Neural cell (in vitro differentiated cells): ENCODE results near the gene PGAP6. TPM values are rescaled to one million over a fixed set of nuclear protein-coding genes. Genes with fewer than 3 reads are reported as not detected.
A peak's percentile ranks its signal among the peaks of the same experiment; 100 is the strongest.

Experiments used
- H2AFZ ChIP-seq: fragments of 200-600, 300-800 bp; sonication (generic), shearing (Covaris generic); 2 replicates; pipeline ENCODE4 v1.6.0; 2014; ENCODE audit warnings: low read depth, mild to moderate bottlenecking, antibody characterized with exemption, low read length, moderate library complexity
- H3F3A ChIP-seq: fragments of 200-600 bp; shearing (Covaris generic); 2 replicates; pipeline ENCODE4 v1.6.1; 2016; ENCODE audit warnings: mild to moderate bottlenecking, moderate library complexity, mixed read lengths, antibody characterized with exemption, low read length; ENCODE audit not compliant: insufficient read depth, poor library complexity, severe bottlenecking
- H3K27ac ChIP-seq: fragments of 200-600, 300-800 bp; sonication (generic), shearing (Covaris generic); 2 replicates; pipeline ENCODE4 v1.5.1; 2014; ENCODE audit warnings: mild to moderate bottlenecking, low read length, moderate library complexity
- H3K27me3 ChIP-seq: fragments of 300-800, 200-600 bp; sonication (generic), shearing (Covaris generic); 2 replicates; pipeline ENCODE4 v1.6.0; 2014; ENCODE audit warnings: mild to moderate bottlenecking, low read depth, low read length, moderate library complexity; ENCODE audit not compliant: insufficient read depth
- H3K36me3 ChIP-seq: fragments of 300-800, 200-600 bp; sonication (generic), shearing (Covaris generic); 2 replicates; pipeline ENCODE4 v1.5.1; 2014; ENCODE audit warnings: mild to moderate bottlenecking, antibody characterized with exemption, low read length, moderate library complexity; ENCODE audit not compliant: insufficient read depth
- H3K4me2 ChIP-seq: fragments of 300-800, 200-600 bp; sonication (generic), shearing (Covaris generic); 2 replicates; pipeline ENCODE4 v1.6.0; 2014; ENCODE audit warnings: mild to moderate bottlenecking, low read length
- H3K4me3 ChIP-seq: fragments of 300-800, 200-600 bp; sonication (generic), shearing (Covaris generic); 2 replicates; pipeline ENCODE4 v1.5.1; 2014; ENCODE audit warnings: mild to moderate bottlenecking, low read length, moderate library complexity
- H3K79me2 ChIP-seq: fragments of 200-600 bp; shearing (Covaris generic); replicated peaks from 2 replicates; pipeline ENCODE4 v1.6.0; 2014; ENCODE audit warnings: mild to moderate bottlenecking, low read length, moderate library complexity; ENCODE audit not compliant: insufficient read depth
- H3K9ac ChIP-seq: fragments of 300-800, 200-600 bp; sonication (generic), shearing (Covaris generic); 2 replicates; pipeline ENCODE4 v1.6.1; 2016; ENCODE audit warnings: mild to moderate bottlenecking, low read length, mixed read lengths
- H3K9me2 ChIP-seq: fragments of 200-600 bp; shearing (Covaris generic); 2 replicates; pipeline ENCODE4 v1.6.1; 2016; ENCODE audit warnings: mild to moderate bottlenecking, low read length, mixed read lengths; ENCODE audit not compliant: insufficient read depth
- H3K9me3 ChIP-seq: fragments of 200-600, 300-800 bp; sonication (generic), shearing (Covaris generic); 2 replicates; pipeline ENCODE4 v1.6.1; 2016; ENCODE audit warnings: mild to moderate bottlenecking, mixed run types, low read length, moderate library complexity, mixed read lengths
- H4K20me1 ChIP-seq: fragments of 200-600 bp; shearing (Covaris generic); 2 replicates; pipeline ENCODE4 v1.6.1; 2016; ENCODE audit warnings: mild to moderate bottlenecking, mixed run types; ENCODE audit not compliant: insufficient read depth
- EP300 ChIP-seq: fragments of 450-650 bp; conservative IDR thresholded peaks from 2 replicates; pipeline ENCODE4 v1.6.1; 2014; ENCODE audit warnings: antibody characterized with exemption, mild to moderate bottlenecking, moderate library complexity; ENCODE audit not compliant: poor library complexity, severe bottlenecking
- EZH2 ChIP-seq: fragments of 200-600, 300-800 bp; shearing (Covaris generic), sonication (generic); IDR thresholded peaks from 2 replicates; pipeline ENCODE4 v1.6.1; 2014; ENCODE audit warnings: antibody characterized with exemption, low read length, borderline replicate concordance, mild to moderate bottlenecking; ENCODE audit not compliant: insufficient read depth, poor library complexity, severe bottlenecking
- MXI1 ChIP-seq: fragments of 450-650 bp; conservative IDR thresholded peaks from 2 replicates; pipeline ENCODE4 v1.6.1; 2014; ENCODE audit warnings: antibody characterized with exemption, mild to moderate bottlenecking; ENCODE audit not compliant: poor library complexity, severe bottlenecking
- POLR2AphosphoS5 ChIP-seq: IDR thresholded peaks from 2 replicates; pipeline ENCODE4 v1.6.1; 2012
- RAD21 ChIP-seq: fragments of 450-650 bp; conservative IDR thresholded peaks from 2 replicates; pipeline ENCODE4 v1.6.1; 2014; ENCODE audit warnings: antibody characterized with exemption, mild to moderate bottlenecking, moderate library complexity
- SMC3 ChIP-seq: fragments of 450-650 bp; conservative IDR thresholded peaks from 2 replicates; pipeline ENCODE4 v1.6.1; 2014; ENCODE audit warnings: antibody characterized with exemption, mild to moderate bottlenecking, moderate library complexity; ENCODE audit not compliant: poor library complexity
- TAF1 ChIP-seq: IDR thresholded peaks from 2 replicates; pipeline ENCODE4 v1.6.1; 2012; ENCODE audit warnings: low read depth
- polyA plus RNA-seq: library from polyadenylated mRNA; depleted of rRNA; stranded (reverse); fragments of >200 nt; gene quantifications from 2 replicates; pipeline ENCODE4 v1.2.3, GENCODE V29; 2014
- TF ChIP-seq, protein P1 (sequence below): fragments of 450-650 bp; IDR thresholded peaks from 2 replicates; pipeline ENCODE4 v1.5.1; 2014; ENCODE audit warnings: antibody characterized with exemption, mild to moderate bottlenecking, moderate library complexity; ENCODE audit not compliant: poor library complexity, severe bottlenecking
- TF ChIP-seq, protein P2 (sequence below): IDR thresholded peaks from 2 replicates; pipeline ENCODE4 v1.6.1; 2012; ENCODE audit warnings: borderline replicate concordance

Gene PGAP6
- polyA plus RNA-seq, 1 donor from 2014 or later = 47.3 TPM

DNA sequence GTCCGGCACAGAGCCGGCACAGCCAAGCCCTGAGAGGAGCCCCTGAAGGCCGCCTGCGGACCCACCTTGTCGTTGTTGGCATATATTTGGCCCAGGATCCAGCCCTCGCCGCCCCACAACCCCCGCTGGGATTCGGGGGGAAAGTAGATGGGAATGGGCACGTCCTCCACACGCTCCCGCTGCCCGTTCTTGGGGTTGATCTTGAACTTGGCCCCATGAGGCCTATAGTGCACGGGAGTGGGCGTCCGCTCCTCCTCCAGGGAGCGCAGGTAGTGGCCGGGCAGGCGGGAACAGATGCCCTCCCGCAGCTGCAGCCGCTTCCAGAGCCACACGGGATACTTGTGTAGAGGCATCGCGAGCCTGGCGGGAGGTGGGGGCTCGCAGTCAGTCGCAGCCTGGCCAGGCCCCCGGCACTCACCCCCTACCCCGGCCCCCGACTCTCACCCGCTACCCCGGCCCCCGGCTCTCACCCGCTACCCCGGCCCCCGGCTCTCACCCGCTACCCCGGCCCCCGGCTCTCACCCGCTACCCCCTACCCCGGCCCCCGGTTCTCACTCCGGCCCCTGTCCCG lies 11.8 kb downstream of the PGAP6 start:
- H3K36me3 ChIP-seq = no peaks in the 10 kb centered on the region
- H3K27ac ChIP-seq = no peak overlapping the region
- peak overlapping the region; percentile 59 for H3K4me2 ChIP-seq
- no peaks in the 10 kb centered on the region for H3K79me2 ChIP-seq
- no peak overlapping the region for H2AFZ ChIP-seq
- no peak for TF ChIP-seq RAD21
- no peaks in the 10 kb centered on the region for H3K9me3 ChIP-seq
- no peaks in the 10 kb centered on the region for H3K27me3 ChIP-seq
- peak overlapping the region; percentile 38 for H3K9ac ChIP-seq
- no peaks in the 10 kb centered on the region for H3K9me2 ChIP-seq
- H4K20me1 ChIP-seq = no peaks in the 10 kb centered on the region
- peak overlapping the region; percentile 61 for H3K4me3 ChIP-seq
- H3F3A ChIP-seq = no peaks in the 10 kb centered on the region

DNA sequence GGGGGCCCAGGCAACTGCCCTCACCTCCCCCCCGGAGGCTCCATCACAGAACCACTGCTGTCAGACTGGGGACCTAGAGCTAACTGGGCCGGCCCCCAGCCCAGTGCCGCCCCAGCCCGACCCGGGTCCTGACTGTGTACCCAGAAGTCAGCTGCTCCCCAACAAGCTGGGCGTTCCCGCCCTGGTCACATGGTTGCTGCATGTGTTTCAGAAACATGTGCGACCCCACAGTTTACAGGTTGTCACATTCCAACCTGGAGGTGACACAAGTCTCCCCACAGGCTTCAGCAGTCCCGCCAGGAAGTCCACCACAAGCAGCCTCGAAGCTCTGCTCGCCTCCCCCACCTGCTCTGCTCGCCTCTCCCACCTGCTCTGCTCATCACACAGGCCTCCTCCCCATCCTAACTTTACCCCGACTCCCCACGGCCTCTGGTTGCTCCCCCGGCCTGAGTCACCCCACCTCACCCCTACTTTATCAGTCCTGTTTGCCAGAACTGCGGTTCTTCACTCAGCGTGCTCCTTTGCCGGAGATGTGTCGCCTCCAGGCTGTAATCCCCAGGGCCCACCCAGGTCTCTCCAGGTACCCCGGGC lies 12.4 kb downstream of the PGAP6 start:
- Histone ChIP-seq H3K36me3 (no peaks in the 10 kb centered on the region), H4K20me1 (no peaks in the 10 kb centered on the region), H3K79me2 (no peaks in the 10 kb centered on the region), H3K4me3 (peak overlapping the region; percentile 61), H2AFZ (no peak overlapping the region), H3K9me2 (no peaks in the 10 kb centered on the region), H3K27ac (no peak overlapping the region), H3K4me2 (peak overlapping the region; percentile 59), H3K9ac (peak overlapping the region; percentile 9), H3F3A (no peaks in the 10 kb centered on the region), H3K9me3 (no peaks in the 10 kb centered on the region), H3K27me3 (no peaks in the 10 kb centered on the region)
- no peak for TF ChIP-seq POLR2AphosphoS5

DNA sequence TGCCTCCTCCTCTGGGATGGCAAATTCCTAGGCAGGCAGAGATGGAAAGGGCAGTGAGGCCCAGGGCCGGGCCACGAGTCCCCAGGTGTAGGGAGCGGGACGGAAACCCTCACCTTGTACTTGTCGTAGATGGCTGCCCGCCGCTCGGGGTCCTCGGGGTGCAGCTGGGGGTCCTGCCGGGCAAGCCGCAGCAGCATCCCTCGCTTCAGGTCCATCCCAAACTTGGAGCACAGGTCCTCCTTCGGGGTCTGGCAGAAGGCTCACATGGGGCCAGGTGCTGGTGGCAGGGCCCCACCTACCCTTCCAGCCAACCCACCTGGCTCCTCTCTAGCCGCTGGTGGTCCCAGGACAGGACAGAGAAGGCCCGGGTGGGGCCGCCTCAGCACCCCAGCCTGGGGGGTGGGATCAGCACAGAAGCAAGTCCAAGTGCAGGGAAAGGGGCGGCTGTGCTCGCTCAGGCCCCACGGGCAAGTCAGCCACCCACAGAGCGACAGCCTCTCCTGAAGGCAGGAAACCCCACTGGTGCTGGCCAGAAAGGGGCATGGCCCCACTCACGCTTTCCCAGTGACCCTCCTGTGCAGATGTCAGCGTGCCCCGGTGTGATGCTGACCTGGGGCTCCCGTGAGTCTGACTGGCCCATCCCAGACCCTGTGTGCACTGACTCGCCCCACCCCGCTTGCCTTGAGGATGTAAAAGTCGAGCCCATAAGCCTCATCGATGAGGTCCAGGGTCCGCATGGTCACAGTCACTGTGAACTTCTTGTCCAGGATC lies 13.2 kb downstream of the PGAP6 start:
- Histone ChIP-seq H4K20me1 (no peaks in the 10 kb centered on the region), H3K27ac (no peak overlapping the region), H3K4me3 (peak overlapping the region; percentile 61), H3K9me3 (no peaks in the 10 kb centered on the region), H3K79me2 (no peaks in the 10 kb centered on the region), H3F3A (no peaks in the 10 kb centered on the region), H3K36me3 (no peaks in the 10 kb centered on the region), H3K9me2 (no peaks in the 10 kb centered on the region), H3K9ac (no peak overlapping the region), H3K4me2 (no peak overlapping the region), H2AFZ (no peak overlapping the region), H3K27me3 (no peaks in the 10 kb centered on the region)
- TF ChIP-seq, protein P1, sequence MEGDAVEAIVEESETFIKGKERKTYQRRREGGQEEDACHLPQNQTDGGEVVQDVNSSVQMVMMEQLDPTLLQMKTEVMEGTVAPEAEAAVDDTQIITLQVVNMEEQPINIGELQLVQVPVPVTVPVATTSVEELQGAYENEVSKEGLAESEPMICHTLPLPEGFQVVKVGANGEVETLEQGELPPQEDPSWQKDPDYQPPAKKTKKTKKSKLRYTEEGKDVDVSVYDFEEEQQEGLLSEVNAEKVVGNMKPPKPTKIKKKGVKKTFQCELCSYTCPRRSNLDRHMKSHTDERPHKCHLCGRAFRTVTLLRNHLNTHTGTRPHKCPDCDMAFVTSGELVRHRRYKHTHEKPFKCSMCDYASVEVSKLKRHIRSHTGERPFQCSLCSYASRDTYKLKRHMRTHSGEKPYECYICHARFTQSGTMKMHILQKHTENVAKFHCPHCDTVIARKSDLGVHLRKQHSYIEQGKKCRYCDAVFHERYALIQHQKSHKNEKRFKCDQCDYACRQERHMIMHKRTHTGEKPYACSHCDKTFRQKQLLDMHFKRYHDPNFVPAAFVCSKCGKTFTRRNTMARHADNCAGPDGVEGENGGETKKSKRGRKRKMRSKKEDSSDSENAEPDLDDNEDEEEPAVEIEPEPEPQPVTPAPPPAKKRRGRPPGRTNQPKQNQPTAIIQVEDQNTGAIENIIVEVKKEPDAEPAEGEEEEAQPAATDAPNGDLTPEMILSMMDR = no peak
- no peak for TF ChIP-seq EZH2
- no peak for TF ChIP-seq MXI1
- no peak for TF ChIP-seq POLR2AphosphoS5
- no peak for TF ChIP-seq TAF1
- TF ChIP-seq, protein P2, sequence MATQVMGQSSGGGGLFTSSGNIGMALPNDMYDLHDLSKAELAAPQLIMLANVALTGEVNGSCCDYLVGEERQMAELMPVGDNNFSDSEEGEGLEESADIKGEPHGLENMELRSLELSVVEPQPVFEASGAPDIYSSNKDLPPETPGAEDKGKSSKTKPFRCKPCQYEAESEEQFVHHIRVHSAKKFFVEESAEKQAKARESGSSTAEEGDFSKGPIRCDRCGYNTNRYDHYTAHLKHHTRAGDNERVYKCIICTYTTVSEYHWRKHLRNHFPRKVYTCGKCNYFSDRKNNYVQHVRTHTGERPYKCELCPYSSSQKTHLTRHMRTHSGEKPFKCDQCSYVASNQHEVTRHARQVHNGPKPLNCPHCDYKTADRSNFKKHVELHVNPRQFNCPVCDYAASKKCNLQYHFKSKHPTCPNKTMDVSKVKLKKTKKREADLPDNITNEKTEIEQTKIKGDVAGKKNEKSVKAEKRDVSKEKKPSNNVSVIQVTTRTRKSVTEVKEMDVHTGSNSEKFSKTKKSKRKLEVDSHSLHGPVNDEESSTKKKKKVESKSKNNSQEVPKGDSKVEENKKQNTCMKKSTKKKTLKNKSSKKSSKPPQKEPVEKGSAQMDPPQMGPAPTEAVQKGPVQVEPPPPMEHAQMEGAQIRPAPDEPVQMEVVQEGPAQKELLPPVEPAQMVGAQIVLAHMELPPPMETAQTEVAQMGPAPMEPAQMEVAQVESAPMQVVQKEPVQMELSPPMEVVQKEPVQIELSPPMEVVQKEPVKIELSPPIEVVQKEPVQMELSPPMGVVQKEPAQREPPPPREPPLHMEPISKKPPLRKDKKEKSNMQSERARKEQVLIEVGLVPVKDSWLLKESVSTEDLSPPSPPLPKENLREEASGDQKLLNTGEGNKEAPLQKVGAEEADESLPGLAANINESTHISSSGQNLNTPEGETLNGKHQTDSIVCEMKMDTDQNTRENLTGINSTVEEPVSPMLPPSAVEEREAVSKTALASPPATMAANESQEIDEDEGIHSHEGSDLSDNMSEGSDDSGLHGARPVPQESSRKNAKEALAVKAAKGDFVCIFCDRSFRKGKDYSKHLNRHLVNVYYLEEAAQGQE = no peak
- TF ChIP-seq EP300 = no peak
- TF ChIP-seq SMC3 = no peak
- no peak for TF ChIP-seq RAD21
